GM21367 (cell line): ENCODE results near the gene ACRBP.

ENCODE experiments used
- ATAC-seq: cut with Tn5 transposase; IDR thresholded peaks from one replicate; pipeline ENCODE4 v1.9.1; 2021; ENCODE audit not compliant: unreplicated experiment

The ACRBP gene

GRCh38 chr12:6650832-6651231 is 3.6 kb upstream of the ACRBP start:
- ATAC-seq: no peak

GRCh38 chr12:6646276-6647082 is 753 bp downstream of the ACRBP start:
- no peak for ATAC-seq

- ATAC-seq: no peak
Observed at GRCh38 chr12:6644903-6645302, 2.3 kb downstream of the ACRBP start.

DNA sequence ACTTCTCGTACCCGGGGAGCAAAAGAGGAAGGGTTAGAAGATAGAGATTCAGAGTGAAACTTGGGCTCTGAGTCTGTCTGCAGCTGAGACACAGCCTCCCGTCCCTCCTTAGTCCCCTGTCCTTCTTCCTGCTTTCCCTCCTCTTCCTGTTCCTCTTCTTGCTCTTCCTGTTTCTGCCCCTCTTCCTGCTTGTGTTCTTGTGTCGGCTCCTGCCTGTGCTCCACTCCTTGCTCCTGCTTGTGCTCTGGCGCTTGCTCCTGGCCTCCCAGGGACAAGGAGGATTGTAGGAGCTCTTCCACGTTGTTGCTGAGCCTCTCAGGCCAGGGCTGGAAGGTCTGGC is 3.0 kb downstream of the ACRBP start:
- no peak for ATAC-seq

GRCh38 chr12:6643569-6644256 is 3.5 kb downstream of the ACRBP start:
- no peak for ATAC-seq

GRCh38 chr12:6641131-6641530 is 6.1 kb downstream of the ACRBP start:
- ATAC-seq: no peak

DNA sequence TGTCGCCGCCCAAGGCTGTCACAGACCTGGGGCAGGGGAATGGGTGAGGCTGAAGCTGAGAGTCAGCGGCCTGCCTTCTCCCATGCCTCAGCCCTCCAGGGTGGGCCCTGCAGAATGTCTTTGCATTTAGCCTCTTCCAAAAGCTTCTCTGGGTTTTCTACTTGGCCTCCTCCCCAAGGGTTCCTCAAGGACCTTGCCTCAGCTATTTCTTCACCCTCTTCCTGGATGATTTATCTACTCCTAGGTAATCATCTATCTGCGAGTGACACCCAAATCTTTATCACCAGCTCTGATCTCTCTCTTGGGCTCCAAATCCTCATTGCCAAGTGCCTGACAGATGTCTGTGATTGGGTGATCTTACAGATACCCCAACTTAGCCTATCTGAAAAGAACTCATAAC is 6.7 kb downstream of the ACRBP start:
- no peak for ATAC-seq

DNA sequence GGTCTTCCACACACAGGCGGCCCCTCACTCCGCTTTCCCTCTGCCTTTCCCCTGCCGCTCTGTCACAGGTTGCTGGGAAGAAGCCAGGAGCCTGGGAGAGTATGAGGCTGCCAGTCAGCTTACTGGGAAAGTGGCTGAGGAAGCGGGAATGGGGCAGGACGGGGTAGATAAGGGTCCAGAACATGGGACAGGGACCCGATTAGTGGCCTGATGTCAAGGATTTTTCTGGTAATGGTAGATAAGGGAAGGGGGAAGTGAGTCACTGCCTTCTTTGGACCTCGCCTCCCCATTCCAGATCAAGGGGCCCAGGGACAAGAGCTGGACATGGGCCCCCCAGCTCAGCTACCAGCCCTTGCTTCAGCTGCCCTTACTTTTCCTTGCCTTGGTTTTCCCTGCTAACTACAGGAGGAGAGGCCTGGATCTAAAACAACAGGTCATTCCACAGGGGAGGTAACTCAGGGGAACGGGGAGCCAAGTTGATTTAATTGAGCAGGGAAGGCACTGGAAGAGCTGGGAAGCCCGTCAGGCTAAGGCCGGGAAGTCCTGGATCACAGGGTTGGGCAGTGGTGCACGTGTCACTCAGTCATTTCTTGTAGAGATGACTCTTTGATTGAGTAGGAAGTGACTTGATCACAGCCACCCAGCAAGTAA is 8.0 kb downstream of the ACRBP start:
- ATAC-seq: no peak

DNA sequence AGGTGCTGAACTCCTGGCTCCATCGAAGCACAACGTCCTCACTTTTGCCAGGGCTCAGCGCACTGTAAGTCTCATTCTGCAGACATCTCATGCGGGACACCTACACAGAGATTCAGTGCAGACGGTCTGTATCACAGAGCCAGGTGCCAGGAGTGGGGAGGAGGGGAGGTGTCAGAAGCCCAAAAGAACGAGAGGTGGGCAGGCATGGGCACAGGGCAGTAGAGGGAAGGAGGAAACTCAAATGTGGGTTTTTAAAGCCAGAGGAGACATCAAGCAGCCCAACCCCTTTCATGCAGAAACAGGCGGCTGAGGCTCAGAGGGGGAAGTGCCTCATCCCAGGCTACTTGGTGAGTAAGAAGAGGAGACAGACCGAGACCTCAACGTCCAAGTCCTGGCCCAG is 8.9 kb downstream of the ACRBP start:
- ATAC-seq: no peak

- peak; percentile 37 for ATAC-seq
Observed at GRCh38 chr12:6635856-6636531, 11.2 kb downstream of the ACRBP start, which contains the start of gene LPAR5. LPAR5 (minus strand) TSS chr12:6635959; CDS start chr12:6621248, 14,711 bp downstream.

DNA sequence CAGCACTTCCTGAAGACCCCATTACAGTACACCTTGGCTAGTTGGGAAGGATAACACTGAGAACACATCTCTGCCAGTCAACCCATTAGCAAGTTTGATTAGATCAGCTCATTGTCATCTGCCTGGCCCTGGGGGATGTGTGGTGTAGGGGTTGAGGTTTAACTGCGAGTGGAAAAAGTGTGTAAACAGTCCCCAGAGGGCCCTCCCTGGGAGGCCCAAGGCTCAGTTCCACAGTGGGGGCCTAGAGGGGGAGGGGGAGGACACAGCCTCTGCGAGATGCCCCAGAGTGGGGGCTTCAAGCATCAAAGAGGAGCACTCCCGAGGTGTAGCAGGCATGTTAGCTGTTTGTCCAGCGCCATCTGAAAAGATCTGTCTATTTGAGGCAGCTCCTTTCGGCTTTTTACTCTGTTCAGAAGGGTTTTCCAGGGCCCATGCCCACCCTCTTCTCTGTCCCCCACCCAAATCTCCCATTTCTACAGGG is 11.8 kb downstream of the ACRBP start:
- peak; percentile 27 for ATAC-seq

DNA sequence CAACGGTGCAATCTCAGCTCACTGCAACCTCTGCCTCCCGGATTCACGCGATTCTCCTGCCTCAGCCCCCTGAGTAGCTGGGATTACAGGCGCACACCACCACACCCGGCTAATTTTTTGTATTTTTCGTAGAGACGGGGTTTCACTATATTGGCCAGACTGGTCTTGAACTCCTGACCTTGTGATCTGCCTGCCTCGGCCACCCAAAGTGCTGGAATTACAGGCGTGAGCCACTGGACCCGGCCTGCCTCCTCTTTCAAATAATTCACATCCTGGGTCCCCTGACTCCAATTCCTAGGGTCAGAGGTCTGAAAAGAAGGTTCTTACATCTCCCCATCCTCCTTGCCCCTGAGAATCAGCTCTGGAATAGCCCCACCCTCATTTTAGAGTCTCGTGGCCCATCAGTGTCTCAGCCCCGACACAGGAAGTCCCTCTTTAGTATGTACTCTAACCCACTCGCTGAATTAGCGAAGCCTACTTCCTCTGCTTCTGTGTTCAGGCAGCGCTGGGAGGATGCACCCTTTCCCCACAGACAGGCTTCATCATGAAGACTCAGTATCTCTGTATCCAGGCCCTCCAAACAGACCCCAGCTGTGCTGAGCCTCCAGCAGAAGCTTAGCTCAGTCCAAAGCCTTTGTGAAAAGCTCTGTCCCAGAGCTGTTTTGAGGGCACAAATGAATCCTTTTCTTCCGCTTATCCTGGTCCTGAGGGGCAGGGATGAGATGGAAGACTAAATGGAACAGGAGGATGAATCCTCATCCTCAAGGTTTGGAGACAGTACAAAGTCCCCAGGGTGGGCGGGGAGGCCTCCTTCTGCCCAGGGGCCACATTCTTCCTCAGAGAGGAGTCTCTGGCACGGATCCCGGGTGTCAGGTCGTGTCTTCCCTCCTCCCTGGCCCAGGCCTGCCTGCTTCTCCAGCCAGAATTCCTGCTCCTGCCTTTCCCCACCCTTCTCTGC is 14.9 kb downstream of the ACRBP start:
- ATAC-seq: peak; percentile 45

DNA sequence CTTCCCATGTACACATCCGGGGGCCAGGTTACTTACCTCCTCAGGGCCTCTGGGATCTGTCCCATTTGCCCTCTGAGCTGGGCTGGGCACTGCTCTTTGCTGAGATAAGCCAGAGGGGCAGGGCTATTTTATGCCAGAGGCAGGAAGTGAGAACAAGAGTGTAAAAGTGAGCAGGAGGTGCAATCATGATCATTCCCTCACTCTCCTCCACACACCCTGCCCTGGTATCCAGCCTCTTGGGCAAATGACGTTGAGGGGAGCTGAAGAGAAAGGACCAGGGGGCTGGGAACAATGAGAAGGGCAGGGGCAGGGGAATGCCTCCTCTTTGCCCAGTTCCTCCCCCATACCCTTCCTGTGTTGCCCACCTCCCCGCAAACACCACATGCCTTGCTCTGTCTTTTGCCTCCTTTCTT is 15.7 kb downstream of the ACRBP start:
- no peak for ATAC-seq

DNA sequence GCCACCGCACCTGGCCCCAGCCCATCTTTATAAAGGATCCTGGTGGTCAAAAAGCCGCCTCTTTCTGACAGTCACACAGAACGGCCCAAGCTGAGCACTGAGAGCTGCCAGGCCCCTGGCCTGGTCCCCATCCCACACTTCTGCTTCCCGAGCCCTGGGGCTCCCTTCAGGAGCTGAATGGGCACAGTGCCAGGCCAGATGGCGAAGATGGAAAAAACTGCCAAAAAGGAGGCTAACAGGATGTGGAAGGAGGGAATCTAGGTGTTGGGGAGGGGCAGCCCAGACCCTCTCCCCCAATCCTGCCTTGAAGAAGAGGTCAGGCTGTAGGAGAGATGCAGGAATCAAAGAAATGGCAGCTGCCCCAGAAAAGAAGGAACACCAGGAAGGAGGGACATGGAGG is 16.5 kb downstream of the ACRBP start:
- no peak for ATAC-seq

DNA sequence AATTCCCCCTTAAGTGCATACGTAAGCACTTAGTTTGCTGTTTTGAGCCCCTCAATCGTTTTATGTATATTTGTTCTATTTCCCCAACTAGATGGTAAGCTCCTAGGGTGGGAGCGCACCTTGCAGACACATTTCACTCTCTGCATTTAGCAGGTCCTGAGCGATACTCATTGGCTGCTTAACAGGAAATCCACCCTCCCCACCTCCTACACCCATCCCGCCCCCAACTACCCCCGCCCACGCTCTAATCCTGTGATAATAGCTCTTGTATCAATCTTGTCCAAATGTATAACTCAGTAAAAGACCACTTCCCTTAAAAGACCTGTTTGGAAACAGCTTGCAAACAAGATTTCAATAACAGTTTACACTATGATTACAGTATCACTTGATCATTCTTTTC is 19.6 kb downstream of the ACRBP start:
- no peak for ATAC-seq

DNA sequence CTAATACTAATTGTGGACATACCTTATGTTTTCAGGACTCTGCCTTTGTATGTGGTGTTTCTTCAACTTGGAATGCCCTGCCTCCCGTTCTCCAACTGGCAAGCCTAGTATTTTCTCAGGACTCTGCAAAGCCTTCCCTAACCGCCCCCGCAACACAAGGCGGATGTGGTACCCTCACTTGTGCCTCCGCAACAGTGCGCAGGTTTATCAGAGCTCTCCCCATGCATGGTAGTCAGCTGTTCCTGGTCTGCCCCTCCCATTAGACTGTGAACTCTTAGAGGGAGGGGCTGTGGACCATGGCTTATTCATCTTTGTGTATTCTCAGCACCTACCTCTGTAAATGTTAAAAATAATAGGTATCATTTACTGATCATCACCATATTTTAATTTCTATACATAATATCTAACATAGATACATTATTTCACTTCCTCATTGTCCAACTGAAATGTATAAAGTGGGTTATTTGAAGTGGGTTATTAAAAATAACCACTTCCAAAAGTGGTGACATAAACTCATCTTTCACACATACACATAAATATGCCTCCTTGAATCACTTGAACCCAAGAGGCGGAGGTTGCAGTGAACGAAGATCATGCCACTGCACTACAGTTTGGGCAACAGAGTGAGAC is 20.5 kb downstream of the ACRBP start:
- ATAC-seq: no peak

- no peak for ATAC-seq
Observed at GRCh38 chr12:6620885-6621274, 26.4 kb downstream of the ACRBP start.

DNA sequence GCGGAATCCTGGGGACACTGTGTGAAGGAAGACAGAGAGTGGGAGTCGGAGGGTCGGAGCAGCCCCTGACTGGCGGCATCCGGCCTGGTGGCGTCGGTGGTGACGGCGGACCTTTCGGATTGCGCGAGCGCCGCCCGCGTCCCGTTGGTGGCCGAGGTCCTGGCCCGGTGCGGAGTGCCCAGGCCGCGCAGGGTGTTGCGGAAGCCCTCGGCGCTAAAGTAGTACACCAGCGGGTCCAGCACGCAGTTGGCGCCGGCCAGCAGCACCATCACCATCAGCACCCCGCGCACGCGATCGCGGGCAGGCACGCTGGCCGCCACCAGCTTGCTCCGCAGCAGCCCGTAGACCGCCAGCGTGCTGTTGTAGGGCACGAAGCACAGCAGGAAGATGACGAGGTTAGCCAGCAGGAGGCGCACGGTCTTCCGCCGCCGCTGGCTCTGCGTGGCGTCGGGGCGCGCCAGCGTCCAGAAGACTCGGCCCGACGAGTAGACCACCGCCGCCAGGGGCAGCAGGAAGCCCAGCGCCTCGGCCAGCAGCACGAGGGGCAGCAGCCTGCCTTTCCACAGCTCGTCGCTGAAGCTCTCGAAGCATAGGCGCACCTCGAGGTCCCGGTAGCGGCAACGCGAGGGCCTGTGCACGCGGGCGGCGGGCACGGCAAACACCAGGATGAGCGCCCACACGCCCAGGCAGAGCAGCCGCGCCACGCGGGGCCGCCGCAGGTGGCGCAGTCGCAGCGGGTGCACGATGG is 26.9 kb downstream of the ACRBP start:
- ATAC-seq: no peak
